ENCODE measurements around the gene TEAD1.

TEAD1 gene

GRCh38 chr11:12771875-12772274, 97.7 kb downstream of the TEAD1 start:
- no peak for TF ChIP-seq CTCF (IDR thresholded peaks at IDR 0.05; ENCODE audit: borderline replicate concordance, insufficient read depth, low read depth, low read length)
- H3K4me3 ChIP-seq (ENCODE audit: low read depth, low read length) = no peak overlapping the region

- TF ChIP-seq CTCF (IDR thresholded peaks at IDR 0.05; ENCODE audit: borderline replicate concordance, insufficient read depth, low read depth, low read length) = no peak
Observed at GRCh38 chr11:12772324-12772723, 98.1 kb downstream of the TEAD1 start.

GRCh38 chr11:12773591-12773990, 99.4 kb downstream of the TEAD1 start:
- TF ChIP-seq CTCF (IDR thresholded peaks at IDR 0.05; ENCODE audit: borderline replicate concordance, insufficient read depth, low read depth, low read length) = no peak
- no peak overlapping the region for H3K4me3 ChIP-seq (ENCODE audit: low read depth, low read length)

More at GRCh38 chr11:12772324-12772723, 98.1 kb downstream of the TEAD1 start:
- no peak overlapping the region for H3K4me3 ChIP-seq (ENCODE audit: low read depth, low read length)

- no peak for TF ChIP-seq CTCF (IDR thresholded peaks at IDR 0.05; ENCODE audit: borderline replicate concordance, insufficient read depth, low read depth, low read length)
- no peak overlapping the region for H3K4me3 ChIP-seq (ENCODE audit: low read depth, low read length)
Observed at GRCh38 chr11:12775955-12776354, 101.7 kb downstream of the TEAD1 start.

GRCh38 chr11:12777208-12777874, 103.1 kb downstream of the TEAD1 start:
- TF ChIP-seq CTCF (IDR thresholded peaks at IDR 0.05; ENCODE audit: borderline replicate concordance, insufficient read depth, low read depth, low read length) = no peak
- H3K4me3 ChIP-seq (ENCODE audit: low read depth, low read length) = no peak overlapping the region

- TF ChIP-seq CTCF (IDR thresholded peaks at IDR 0.05; ENCODE audit: borderline replicate concordance, insufficient read depth, low read depth, low read length) = no peak
- H3K4me3 ChIP-seq (ENCODE audit: low read depth, low read length) = no peak overlapping the region
Observed at GRCh38 chr11:12778240-12778905, 104.2 kb downstream of the TEAD1 start.

- TF ChIP-seq CTCF (IDR thresholded peaks at IDR 0.05; ENCODE audit: borderline replicate concordance, insufficient read depth, low read depth, low read length) = no peak
- no peak overlapping the region for H3K4me3 ChIP-seq (ENCODE audit: low read depth, low read length)
Observed at GRCh38 chr11:12783765-12784164, 109.5 kb downstream of the TEAD1 start.

Data from GM12875 (cell line).